ENCODE results near the gene STAG3. TPM values are rescaled to one million over a fixed set of nuclear protein-coding genes. Genes with fewer than 3 reads are reported as not detected.

STAG3 gene
- total RNA-seq, 1 donor from 2014 or later, result 1.9 TPM

GRCh38 chr7:100198266-100198665 lies 20.5 kb downstream of the STAG3 start:
- Mint-ChIP-seq H3K27ac (ENCODE audit: unreplicated experiment) (no peak overlapping the region), H3K36me3 (ENCODE audit: low read depth) (no peaks in the 10 kb centered on the region), H3K9me3 (no peaks in the 10 kb centered on the region), H3K4me3 (no peak overlapping the region), H3K27me3 (ENCODE audit: low read depth) (peaks cover 7% of the 10 kb centered on the region), H3K4me1 (peaks cover 23% of the 10 kb centered on the region)
- no peak for TF ChIP-seq CTCF (conservative IDR thresholded peaks at IDR 0.05)
- DNase-seq (ENCODE audit: low read depth, low spot score), result no peak

- no peak for DNase-seq (ENCODE audit: low read depth, low spot score)
- TF ChIP-seq CTCF (conservative IDR thresholded peaks at IDR 0.05), result no peak
- no peak overlapping the region for H3K4me3 Mint-ChIP-seq
- H3K27me3 Mint-ChIP-seq (ENCODE audit: low read depth), result peaks cover 7% of the 10 kb centered on the region
- peaks cover 23% of the 10 kb centered on the region for H3K4me1 Mint-ChIP-seq
- no peaks in the 10 kb centered on the region for H3K9me3 Mint-ChIP-seq
- no peak overlapping the region for H3K27ac Mint-ChIP-seq (ENCODE audit: unreplicated experiment)
- H3K36me3 Mint-ChIP-seq (ENCODE audit: low read depth), result no peaks in the 10 kb centered on the region
These were observed 23.0 kb downstream of the STAG3 start for GRCh38 chr7:100200693-100201092.

DNA sequence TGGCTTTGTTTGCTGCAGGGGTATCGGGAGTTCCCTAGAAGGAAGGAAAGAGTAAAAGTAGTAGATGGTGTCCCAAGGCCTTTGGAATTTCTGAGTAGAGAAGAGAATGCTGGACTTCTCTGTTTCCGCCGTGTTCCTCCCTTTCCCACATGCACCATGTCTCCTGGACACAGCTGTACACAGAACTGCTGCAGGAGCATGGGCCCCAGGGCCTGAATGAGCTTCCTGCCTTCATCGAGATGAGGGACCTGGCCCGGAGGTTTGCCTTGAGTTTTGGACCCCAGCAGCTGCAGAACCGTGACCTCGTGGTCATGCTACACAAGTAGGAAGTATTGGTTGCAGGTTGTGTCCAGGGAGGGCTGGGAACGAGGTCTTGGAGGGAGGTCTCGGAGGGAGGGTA lies 26.7 kb downstream of the STAG3 start:
- Mint-ChIP-seq H3K4me3 (no peak overlapping the region), H3K4me1 (peaks cover 20% of the 10 kb centered on the region), H3K9me3 (no peaks in the 10 kb centered on the region), H3K27ac (ENCODE audit: unreplicated experiment) (no peak overlapping the region), H3K36me3 (ENCODE audit: low read depth) (no peaks in the 10 kb centered on the region), H3K27me3 (ENCODE audit: low read depth) (peaks cover 7% of the 10 kb centered on the region)
- no peak for TF ChIP-seq CTCF (conservative IDR thresholded peaks at IDR 0.05)
- DNase-seq (ENCODE audit: low read depth, low spot score), result no peak

- no peaks in the 10 kb centered on the region for H3K27me3 Mint-ChIP-seq (ENCODE audit: low read depth)
- H3K4me3 Mint-ChIP-seq, result no peak overlapping the region
- no peak overlapping the region for H3K27ac Mint-ChIP-seq (ENCODE audit: unreplicated experiment)
- no peaks in the 10 kb centered on the region for H3K36me3 Mint-ChIP-seq (ENCODE audit: low read depth)
- no peaks in the 10 kb centered on the region for H3K9me3 Mint-ChIP-seq
- H3K4me1 Mint-ChIP-seq, result peaks cover 10% of the 10 kb centered on the region
- TF ChIP-seq CTCF (conservative IDR thresholded peaks at IDR 0.05), result no peak
- no peak for DNase-seq (ENCODE audit: low read depth, low spot score)
These were observed 31.2 kb downstream of the STAG3 start for GRCh38 chr7:100208911-100209408.

DNA sequence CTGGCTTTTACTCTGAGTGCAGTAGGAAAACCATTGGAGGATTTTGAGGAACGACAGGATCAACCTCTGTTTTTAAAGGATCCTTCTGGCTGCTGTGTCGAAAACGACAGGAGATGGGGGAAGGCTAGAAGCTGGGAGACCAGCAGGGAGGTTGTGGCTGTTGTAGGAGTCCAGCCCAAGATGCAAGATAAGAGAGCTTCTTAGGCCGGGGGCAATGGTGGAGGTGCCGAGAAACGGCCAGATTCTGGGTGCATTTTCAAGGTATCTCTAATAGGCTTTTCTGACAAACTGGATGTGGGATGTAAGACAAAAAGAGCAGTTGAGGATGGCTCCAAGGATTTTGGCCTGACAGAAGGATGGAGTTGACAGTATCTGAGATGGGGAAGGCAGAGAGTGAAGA lies 31.8 kb downstream of the STAG3 start:
- Mint-ChIP-seq H3K27me3 (ENCODE audit: low read depth) (no peaks in the 10 kb centered on the region), H3K27ac (ENCODE audit: unreplicated experiment) (no peak overlapping the region), H3K9me3 (no peaks in the 10 kb centered on the region), H3K4me3 (no peak overlapping the region), H3K4me1 (peaks cover 14% of the 10 kb centered on the region), H3K36me3 (ENCODE audit: low read depth) (no peaks in the 10 kb centered on the region)
- DNase-seq (ENCODE audit: low read depth, low spot score), result no peak
- TF ChIP-seq CTCF (conservative IDR thresholded peaks at IDR 0.05), result no peak

DNA sequence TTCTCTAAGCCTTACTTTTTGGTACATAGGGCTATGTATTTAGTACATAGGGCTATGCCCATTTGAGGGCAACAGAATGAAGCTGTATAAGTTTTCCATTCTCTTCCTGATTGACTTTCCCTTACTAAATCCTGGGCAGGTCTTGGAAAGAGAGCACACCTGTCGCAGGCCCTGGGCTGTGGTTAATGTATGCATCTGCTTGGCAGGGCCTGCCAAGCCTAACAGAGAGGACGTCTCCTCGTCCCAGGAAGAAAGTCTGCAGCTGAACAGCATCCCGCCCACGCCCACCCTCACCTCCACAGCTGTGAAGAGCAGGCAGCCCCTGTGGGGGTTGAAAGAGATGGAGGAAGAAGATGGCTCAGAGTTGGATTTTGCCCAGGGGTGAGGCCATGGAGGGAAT lies 33.1 kb downstream of the STAG3 start:
- Mint-ChIP-seq H3K27me3 (ENCODE audit: low read depth) (no peaks in the 10 kb centered on the region), H3K9me3 (no peaks in the 10 kb centered on the region), H3K27ac (ENCODE audit: unreplicated experiment) (no peak overlapping the region), H3K4me3 (no peak overlapping the region), H3K4me1 (peaks cover 18% of the 10 kb centered on the region), H3K36me3 (ENCODE audit: low read depth) (no peaks in the 10 kb centered on the region)
- no peak for TF ChIP-seq CTCF (conservative IDR thresholded peaks at IDR 0.05)
- no peak for DNase-seq (ENCODE audit: low read depth, low spot score)

All from neural crest cell (in vitro differentiated cells).